Activated T-cell treated with anti-CD3 and anti-CD28 coated beads, Interleukin-2, amount 50 U/mL, for 72 hours (primary cell): ENCODE data around the gene PAX5. TPM values are rescaled to one million over a fixed set of nuclear protein-coding genes. Genes with fewer than 3 reads are reported as not detected.
A peak's percentile ranks its signal among the peaks of the same experiment; 100 is the strongest.

Experiments
- ATAC-seq, 2 donors: fragments of 150-1000 bp; cut with Tn5 transposase; replicated peaks in 1 of 2; 2 replicates each; pipeline ENCODE4 v1.10.0; 2021; ENCODE audit warnings: moderate library complexity in 2 of 2, mild to moderate bottlenecking in 1 of 2
- DNase-seq, 2 donors: peaks; one replicate each; pipeline ENCODE4 v3.0.0; 2021 to 2022; ENCODE audit warnings: mixed read lengths in 1 of 2
- H3K27ac Mint-ChIP-seq: one replicate; pipeline ENCODE4 v1.8.0; 2022; ENCODE audit warnings: mild to moderate bottlenecking, moderate library complexity, mixed read lengths
- H3K27me3 Mint-ChIP-seq: one replicate; pipeline ENCODE4 v1.8.0; 2022; ENCODE audit warnings: low read depth, mixed read lengths
- H3K36me3 Mint-ChIP-seq, 2 donors: one replicate each; pipeline ENCODE4 v1.8.0; 2022; ENCODE audit warnings: mixed read lengths in 2 of 2, mild to moderate bottlenecking in 1 of 2; ENCODE audit not compliant: insufficient read depth in 2 of 2
- H3K4me1 Mint-ChIP-seq: one replicate; pipeline ENCODE4 v1.8.0; 2022; ENCODE audit warnings: low read depth, mixed read lengths
- H3K4me3 Mint-ChIP-seq, 2 donors: one replicate each; pipeline ENCODE4 v1.8.0; 2022; ENCODE audit warnings: mild to moderate bottlenecking in 2 of 2, mixed read lengths in 2 of 2, moderate library complexity in 2 of 2
- H3K9me3 Mint-ChIP-seq, 2 donors: one replicate each; pipeline ENCODE4 v1.8.0; 2022; ENCODE audit warnings: mixed read lengths in 2 of 2
- total RNA-seq, 2 donors: library from RNA; stranded (reverse); gene quantifications; one replicate each; pipeline ENCODE4 v1.2.3, GENCODE V29; 2022

The PAX5 gene
- total RNA-seq, 2 donors from 2014 or later: 2.2 TPM

DNA sequence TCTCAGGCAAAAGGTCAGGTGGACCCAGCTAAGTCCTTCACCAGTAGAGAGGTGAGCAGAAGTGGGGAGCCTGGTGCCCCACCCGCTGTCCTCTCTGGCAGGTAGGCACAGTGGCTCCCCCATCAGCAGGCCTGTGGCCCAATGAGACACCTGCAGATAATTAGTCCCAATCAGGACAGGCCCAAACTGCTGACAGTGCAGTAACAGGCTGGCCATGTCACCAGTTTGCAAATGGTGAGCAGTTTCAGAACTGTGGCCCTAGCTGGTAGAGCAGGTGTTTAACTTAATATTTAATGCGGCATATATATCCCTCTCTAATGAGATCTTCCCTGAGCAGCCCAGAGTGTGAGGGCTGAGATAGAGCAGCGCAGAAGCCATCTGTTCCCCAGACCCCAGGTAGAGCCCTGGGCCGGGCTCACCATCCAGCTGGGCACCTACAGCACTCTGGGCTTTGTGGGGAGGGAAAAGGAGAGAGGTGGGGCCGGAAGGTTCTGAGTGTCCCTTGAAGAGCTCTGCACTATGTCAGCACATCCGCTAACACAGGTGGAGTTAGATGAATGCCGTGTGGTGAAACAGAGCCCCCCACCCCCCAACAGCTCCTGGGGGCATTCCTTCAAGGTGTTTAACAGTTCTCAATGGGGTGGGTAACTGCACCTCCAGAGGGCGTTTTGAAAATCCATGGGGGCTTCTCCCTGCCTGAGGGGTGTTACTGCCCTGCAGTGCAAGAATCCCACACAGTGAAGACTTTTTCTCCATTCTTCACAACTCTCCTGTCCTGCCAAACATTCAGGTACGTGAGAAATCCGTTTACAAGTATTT is 120.5 kb downstream of the PAX5 start:
- peaks cover 29% of the 10 kb centered on the region for H3K27me3 Mint-ChIP-seq
- H3K4me3 Mint-ChIP-seq: no peak overlapping the region
- ATAC-seq (no peak), DNase-seq (no peak)
- no peaks in the 10 kb centered on the region for H3K9me3 Mint-ChIP-seq
- peaks cover 12% of the 10 kb centered on the region for H3K4me1 Mint-ChIP-seq
- H3K27ac Mint-ChIP-seq: no peak overlapping the region
- no peaks in the 10 kb centered on the region for H3K36me3 Mint-ChIP-seq

DNA sequence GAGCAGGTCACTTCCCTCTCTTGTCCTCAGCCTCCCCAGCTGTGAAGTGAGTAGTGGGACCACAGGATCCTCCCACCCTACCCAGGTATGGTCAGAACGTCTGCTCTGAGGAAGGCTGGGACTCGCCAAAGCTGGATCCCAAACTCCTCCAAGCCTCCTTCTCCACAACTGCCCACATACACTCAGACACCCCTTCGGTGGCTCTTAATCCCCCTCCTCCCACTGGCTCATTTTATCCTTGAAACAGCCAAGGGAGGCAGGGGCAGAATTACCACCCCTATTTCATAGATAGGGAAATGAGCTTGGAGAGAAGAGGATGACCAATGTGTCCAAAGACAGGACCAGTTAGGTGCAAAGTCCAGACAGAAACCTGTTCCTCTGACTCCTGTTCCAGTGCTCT is 121.4 kb downstream of the PAX5 start:
- no peaks in the 10 kb centered on the region for H3K9me3 Mint-ChIP-seq
- no peak overlapping the region for H3K27ac Mint-ChIP-seq
- H3K4me1 Mint-ChIP-seq: peaks cover 4% of the 10 kb centered on the region
- no peak overlapping the region for H3K4me3 Mint-ChIP-seq
- DNase-seq: no peak
- H3K36me3 Mint-ChIP-seq: no peaks in the 10 kb centered on the region
- peaks cover 29% of the 10 kb centered on the region for H3K27me3 Mint-ChIP-seq
- ATAC-seq: no peak

DNA sequence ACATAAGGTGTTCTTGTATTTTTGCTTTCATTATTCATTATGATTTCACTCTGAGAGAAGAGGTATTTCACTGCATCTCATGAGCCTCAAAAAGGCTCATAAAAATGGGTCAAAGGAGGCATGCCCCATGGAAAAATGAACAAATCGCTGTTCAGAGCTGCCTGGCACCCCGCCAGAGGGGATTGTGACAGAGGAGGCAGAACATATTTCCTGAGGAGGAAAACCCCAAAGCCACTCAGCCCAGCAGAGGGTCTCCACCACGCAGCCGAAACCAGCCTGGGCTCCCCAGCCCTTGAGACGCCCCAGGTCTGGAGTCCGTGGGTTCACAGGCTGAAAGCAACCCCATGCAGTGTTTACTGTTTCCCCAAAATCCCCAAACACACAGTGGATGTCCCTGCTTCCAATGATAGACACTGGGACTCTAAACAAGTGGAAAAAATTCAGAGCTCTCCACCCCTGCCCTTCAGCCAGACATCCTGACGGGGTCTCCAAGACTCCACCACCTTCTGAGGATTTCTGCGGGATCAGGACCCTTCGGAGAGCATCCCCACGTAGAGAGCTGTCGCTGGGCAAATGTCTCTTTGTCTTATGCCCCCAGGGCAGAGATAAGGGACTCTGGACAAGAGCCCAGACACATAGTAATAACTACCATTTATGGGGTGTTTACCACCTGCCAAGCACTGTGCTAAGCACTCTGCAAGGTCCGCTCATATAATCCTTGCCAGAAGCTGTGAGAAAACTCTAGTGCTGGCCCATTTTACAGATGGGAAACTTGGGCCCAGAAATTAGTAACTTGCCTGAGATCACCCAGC is 122.3 kb downstream of the PAX5 start:
- Mint-ChIP-seq H3K27ac (no peak overlapping the region), H3K9me3 (no peaks in the 10 kb centered on the region), H3K4me3 (no peak overlapping the region), H3K27me3 (peaks cover 36% of the 10 kb centered on the region), H3K36me3 (no peaks in the 10 kb centered on the region), H3K4me1 (peaks cover 4% of the 10 kb centered on the region)
- DNase-seq (no peak), ATAC-seq (no peak)

DNA sequence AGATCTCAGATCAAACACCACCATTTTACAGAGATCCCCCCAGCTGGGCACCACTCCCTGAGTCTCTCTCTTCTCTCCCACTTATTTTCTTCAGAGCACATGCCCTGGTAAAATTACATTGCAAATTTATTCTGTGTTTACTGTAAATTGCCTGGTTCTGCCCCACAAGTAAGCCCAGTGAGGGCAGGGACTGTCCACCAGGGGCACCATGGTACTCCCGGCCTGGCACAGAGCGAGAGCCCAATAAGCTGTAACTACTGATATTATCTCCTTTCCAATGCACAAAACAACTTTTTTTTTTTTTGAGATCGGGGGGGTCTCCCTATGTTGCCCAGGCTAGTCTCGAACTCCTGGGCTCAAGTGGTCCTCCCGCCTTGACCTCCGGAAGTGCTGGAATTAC is 123.0 kb downstream of the PAX5 start:
- ATAC-seq: no peak
- no peak overlapping the region for H3K4me3 Mint-ChIP-seq
- peaks cover 4% of the 10 kb centered on the region for H3K4me1 Mint-ChIP-seq
- no peak for DNase-seq
- no peaks in the 10 kb centered on the region for H3K9me3 Mint-ChIP-seq
- H3K27ac Mint-ChIP-seq: no peak overlapping the region
- no peaks in the 10 kb centered on the region for H3K36me3 Mint-ChIP-seq
- H3K27me3 Mint-ChIP-seq: peaks cover 44% of the 10 kb centered on the region

DNA sequence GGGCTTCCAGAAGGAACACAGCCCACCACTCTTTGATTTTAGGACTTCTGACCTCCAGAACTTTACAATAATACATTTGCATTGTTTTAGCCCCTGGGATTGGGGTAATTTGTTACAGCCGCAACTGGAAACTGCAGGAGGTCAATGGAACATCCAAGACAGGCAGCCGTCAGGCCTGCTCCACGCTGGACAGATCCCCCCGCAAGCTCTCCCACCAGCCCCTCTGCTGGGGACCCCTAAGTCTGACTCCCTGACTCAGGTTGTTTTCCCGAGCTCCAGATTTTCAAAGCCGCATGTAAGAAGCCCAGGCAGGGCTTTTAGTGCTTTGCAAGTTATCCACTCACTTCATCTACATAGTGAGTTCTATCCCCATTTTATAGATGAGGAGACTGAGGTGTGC is 127.6 kb downstream of the PAX5 start:
- DNase-seq: no peak
- H3K4me1 Mint-ChIP-seq: peaks cover 24% of the 10 kb centered on the region

DNA sequence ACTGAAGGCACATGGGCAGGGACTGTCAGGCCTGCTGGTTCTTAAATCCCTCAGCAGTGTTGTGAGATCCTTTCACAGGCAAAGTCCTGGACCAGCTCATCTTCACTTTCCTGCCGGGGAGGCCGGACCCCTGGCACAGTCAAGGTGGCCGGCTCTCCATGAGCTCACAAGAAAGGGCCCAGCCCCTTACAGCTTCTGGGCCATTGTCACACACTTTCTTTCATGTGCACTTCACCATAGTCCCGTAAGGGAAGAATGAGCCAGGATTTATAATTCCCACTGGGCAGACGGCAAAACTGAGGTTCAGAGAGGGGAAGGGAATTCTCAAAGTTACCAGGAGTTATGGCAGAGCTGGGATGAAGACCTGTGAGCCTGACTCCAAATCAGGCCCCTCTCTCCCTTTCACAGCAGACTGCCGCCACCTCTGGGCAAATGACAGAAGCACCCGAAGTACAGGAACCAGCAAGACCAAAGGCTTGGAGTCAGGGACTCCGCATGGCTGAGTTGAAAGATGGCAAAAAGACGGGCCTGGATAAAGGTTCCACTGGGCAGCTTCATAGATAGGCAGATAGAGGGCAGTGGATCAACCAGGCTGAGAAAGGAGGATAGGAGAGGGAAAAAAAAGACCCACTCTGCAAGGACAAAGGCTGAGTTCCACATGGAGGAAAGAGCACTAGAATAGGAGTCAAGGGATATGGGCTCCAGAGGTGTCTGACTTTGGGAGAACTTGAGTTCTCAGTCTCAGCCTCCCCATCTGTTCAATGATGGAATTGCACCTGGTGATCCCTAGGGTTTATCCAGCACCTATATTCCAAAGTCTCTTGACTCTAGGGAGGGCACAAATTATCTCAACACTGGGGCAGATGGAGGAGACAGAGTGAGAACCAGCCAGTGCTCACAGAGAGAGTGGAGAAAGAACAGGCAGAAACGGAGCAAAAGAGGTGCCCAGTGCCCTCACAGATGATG is 128.7 kb downstream of the PAX5 start:
- Mint-ChIP-seq H3K27me3 (peaks cover 64% of the 10 kb centered on the region), H3K27ac (no peak overlapping the region), H3K4me1 (peaks cover 34% of the 10 kb centered on the region), H3K9me3 (no peaks in the 10 kb centered on the region), H3K4me3 (no peak overlapping the region), H3K36me3 (no peaks in the 10 kb centered on the region)
- DNase-seq (no peak), ATAC-seq (no peak)

More for the DNA sequence above, 127.6 kb downstream of the PAX5 start:
- Mint-ChIP-seq H3K9me3 (no peaks in the 10 kb centered on the region), H3K27ac (no peak overlapping the region), H3K36me3 (no peaks in the 10 kb centered on the region), H3K4me3 (no peak overlapping the region), H3K27me3 (peaks cover 64% of the 10 kb centered on the region)
- no peak for ATAC-seq

DNA sequence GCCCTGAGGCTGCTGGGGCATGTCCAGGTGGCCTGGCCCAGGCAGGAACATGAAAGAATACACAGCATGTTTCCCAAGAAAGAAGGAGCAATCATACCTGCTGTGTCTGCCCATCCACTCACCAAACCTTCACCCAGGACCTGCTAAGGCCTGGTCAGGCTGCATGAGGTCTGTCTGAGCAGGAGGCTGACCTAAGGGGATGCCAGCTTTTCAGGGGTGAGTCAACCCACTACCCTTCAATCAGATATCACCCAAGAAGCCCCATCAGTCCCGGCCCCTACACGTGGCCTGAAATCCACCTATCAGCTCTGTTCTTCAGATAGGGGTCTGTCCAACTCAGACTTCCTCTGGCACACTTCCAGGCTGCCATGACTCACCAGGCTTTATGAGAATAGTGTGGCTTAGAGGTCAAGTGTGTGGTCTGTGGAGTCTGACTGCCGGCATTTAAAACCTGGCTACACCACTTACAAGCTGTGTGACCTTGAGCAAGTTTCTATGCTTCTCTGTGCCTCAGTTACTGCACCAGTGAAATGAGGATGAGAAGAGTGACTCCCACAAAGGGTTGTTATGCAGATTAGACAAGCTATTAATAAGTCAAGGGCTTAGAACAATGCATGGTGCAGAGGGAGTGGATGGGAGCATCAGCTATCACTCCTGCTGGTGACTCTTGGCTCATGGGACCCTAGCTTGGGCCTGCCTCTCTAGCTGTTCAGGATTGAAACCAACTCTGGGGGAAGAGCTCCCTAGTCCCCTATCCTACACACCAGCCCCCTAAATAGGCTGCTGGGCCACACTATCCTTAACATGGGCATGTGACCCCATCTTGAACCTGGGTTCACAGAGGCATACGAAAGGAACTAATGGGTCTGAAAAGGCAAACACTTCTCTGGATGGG is 130.3 kb downstream of the PAX5 start:
- DNase-seq: peak; percentile 82 to 85
- H3K36me3 Mint-ChIP-seq: no peaks in the 10 kb centered on the region
- H3K4me3 Mint-ChIP-seq: peak overlapping the region; percentile 3 to 33
- H3K4me1 Mint-ChIP-seq: peaks cover 34% of the 10 kb centered on the region
- no peaks in the 10 kb centered on the region for H3K9me3 Mint-ChIP-seq
- H3K27ac Mint-ChIP-seq: peak overlapping the region; percentile 33
- ATAC-seq: peak; percentile 92 to 93
- peaks cover 66% of the 10 kb centered on the region for H3K27me3 Mint-ChIP-seq

DNA sequence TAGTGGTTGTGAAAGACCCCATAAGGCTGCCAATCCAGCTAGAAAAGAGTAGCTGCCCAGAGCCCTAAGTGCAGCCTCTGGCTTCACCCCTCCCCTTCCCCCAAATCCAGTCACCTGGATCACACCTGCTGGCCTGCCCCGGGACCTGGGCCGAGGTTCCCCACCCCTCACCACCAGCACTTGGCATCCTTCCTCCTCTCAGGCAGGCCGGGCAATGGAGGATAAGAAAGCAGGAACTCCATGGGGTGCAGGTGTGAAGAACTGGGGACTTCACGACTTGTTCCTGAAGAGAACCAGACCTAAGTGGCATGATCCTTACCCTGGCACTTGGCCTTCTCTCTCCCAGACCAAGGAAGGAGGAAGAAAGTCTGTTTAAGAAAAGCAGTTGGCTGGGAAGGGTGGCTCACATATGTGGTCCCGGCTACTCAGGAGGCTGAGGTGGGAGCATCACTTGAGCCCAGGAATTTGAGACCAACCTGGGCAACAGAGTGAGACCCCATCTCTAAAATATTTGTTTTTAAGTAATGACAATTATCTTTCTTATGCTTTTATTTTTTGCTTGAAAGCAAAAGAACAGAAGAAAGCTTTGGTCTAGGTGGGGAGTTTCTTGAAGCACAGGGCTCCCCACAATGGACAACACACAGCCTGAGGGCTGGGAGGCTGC is 131.1 kb downstream of the PAX5 start:
- DNase-seq (no peak), ATAC-seq (no peak)
- peak overlapping the region in 1 of 2 donors; percentile 33 for H3K4me3 Mint-ChIP-seq

DNA sequence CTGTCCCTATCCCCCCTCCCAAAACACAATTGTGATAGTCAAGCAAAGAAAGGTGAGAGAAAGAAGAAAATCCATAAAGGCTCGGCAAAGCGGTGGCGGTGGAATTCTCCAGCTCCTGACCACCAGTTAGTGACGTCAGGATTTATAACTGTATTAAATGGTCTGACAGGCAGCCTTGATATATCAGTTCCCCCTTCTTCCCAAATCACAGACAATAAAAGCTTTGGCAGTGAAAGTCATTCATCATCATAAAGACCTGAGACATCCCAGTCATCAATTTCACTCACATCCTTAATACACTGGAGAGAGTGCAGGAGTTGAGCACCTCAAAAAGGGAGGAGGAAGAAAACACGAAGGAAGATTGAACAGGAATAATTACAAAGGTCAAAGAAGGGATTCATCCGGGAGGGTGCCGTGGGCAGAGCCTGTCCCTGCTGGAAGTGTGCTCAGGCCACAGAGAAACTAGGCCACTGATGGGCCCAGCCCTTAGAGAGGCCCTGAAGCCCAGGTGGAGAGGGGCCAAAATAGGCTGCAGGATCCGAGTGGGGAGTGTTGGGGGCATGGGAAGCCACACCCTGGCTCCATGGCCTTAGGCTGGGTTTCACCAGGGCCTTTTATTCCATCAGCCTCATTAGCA is 131.9 kb downstream of the PAX5 start:
- H3K27me3 Mint-ChIP-seq: peaks cover 53% of the 10 kb centered on the region
- peaks cover 34% of the 10 kb centered on the region for H3K4me1 Mint-ChIP-seq
- no peaks in the 10 kb centered on the region for H3K36me3 Mint-ChIP-seq
- no peak overlapping the region for H3K4me3 Mint-ChIP-seq
- DNase-seq (no peak), ATAC-seq (no peak)
- H3K9me3 Mint-ChIP-seq: no peaks in the 10 kb centered on the region
- no peak overlapping the region for H3K27ac Mint-ChIP-seq

More for the DNA sequence above, 131.1 kb downstream of the PAX5 start:
- Mint-ChIP-seq H3K4me1 (peaks cover 34% of the 10 kb centered on the region), H3K9me3 (no peaks in the 10 kb centered on the region), H3K36me3 (no peaks in the 10 kb centered on the region), H3K27ac (no peak overlapping the region), H3K27me3 (peaks cover 61% of the 10 kb centered on the region)

DNA sequence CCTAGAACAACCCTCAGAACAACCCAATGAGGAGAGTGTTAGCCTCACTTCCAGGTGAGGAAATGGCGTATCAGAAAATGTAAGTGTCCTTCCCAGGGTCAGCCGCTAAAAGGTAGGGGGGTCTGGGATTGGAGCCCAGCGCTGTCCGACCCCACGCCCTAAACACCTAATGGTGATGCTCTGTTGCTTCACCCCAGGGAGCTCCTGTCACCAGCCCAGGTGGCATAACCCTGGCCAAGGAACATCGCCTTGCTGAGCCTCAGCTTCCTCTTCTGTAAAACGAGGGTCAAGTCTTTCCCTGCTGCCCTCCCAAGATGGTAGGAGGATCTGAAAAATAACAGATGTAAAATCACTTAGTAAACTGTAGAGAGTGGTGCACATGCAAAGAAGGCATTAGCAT is 132.5 kb downstream of the PAX5 start:
- no peaks in the 10 kb centered on the region for H3K9me3 Mint-ChIP-seq
- peaks cover 34% of the 10 kb centered on the region for H3K4me1 Mint-ChIP-seq
- H3K27me3 Mint-ChIP-seq: peaks cover 46% of the 10 kb centered on the region
- H3K27ac Mint-ChIP-seq: no peak overlapping the region
- no peaks in the 10 kb centered on the region for H3K36me3 Mint-ChIP-seq
- ATAC-seq: no peak
- DNase-seq: no peak
- no peak overlapping the region for H3K4me3 Mint-ChIP-seq

DNA sequence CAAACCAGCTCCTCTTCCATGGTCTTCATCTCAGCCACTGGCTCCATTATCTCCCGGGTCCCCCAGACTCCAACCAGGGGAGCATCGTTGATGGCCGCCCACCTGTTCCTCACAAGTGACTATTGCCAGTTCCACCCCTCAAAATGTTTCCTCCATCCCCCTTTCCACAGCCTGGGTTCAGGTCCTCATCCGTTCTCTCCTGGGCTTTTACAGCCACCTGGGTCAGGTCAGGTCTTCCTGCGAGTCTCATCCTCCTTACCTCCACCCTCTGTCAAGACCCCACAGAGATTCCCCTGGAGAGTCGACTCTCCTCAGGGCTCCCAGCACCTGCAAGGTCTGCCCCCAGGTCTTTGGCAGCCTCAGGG is 133.2 kb downstream of the PAX5 start:
- Mint-ChIP-seq H3K4me1 (peaks cover 34% of the 10 kb centered on the region), H3K4me3 (no peak overlapping the region), H3K9me3 (no peaks in the 10 kb centered on the region), H3K27me3 (peaks cover 39% of the 10 kb centered on the region), H3K36me3 (no peaks in the 10 kb centered on the region), H3K27ac (no peak overlapping the region)
- DNase-seq (no peak), ATAC-seq (no peak)
